Right kidney (tissue), 1 donor: Measurements from ENCODE around the gene EIF4B.

ENCODE experiments used
- DNase-seq: peaks from one replicate; pipeline ENCODE4 v3.0.0-alpha.2; 2016

The EIF4B gene

GRCh38 chr12:53045696-53046045 lies 39.4 kb downstream of the EIF4B start:
- DNase-seq: no peak

GRCh38 chr12:53046655-53047220 lies 40.5 kb downstream of the EIF4B start:
- peak; percentile 87 for DNase-seq

GRCh38 chr12:53047221-53048032 lies 41.2 kb downstream of the EIF4B start:
- DNase-seq: peak; percentile 94

- DNase-seq: peak; percentile 82
These were observed 42.0 kb downstream of the EIF4B start for GRCh38 chr12:53048033-53048779.

GRCh38 chr12:53048780-53049401 lies 42.6 kb downstream of the EIF4B start:
- DNase-seq: peak; percentile 81

- DNase-seq: peak; percentile 66
These were observed 43.5 kb downstream of the EIF4B start, which contains the start of gene TNS2 for GRCh38 chr12:53049571-53050318. TSS of gene TNS2 (plus strand) at chr12:53050065. CDS start at chr12:53050186, 121 bp downstream.

- no peak for DNase-seq
These were observed 44.3 kb downstream of the EIF4B start for GRCh38 chr12:53050426-53051057.

- no peak for DNase-seq
These were observed 45.0 kb downstream of the EIF4B start for GRCh38 chr12:53051058-53051880.

GRCh38 chr12:53051881-53052412 lies 45.7 kb downstream of the EIF4B start:
- DNase-seq: no peak

GRCh38 chr12:53052419-53053217 lies 46.4 kb downstream of the EIF4B start:
- DNase-seq: no peak

GRCh38 chr12:53053218-53054111 lies 47.2 kb downstream of the EIF4B start:
- peak; percentile 59 for DNase-seq

- peak; percentile 98 for DNase-seq
These were observed 48.0 kb downstream of the EIF4B start for GRCh38 chr12:53054112-53054878.

- no peak for DNase-seq
These were observed 49.4 kb downstream of the EIF4B start for GRCh38 chr12:53055471-53056266.

- DNase-seq: no peak
These were observed 50.0 kb downstream of the EIF4B start for GRCh38 chr12:53056296-53056695.

- no peak for DNase-seq
These were observed 50.6 kb downstream of the EIF4B start for GRCh38 chr12:53056901-53057300.

GRCh38 chr12:53057816-53058500 lies 51.7 kb downstream of the EIF4B start:
- DNase-seq: no peak
